ENCODE results near the gene FLNB.

FLNB gene

DNA sequence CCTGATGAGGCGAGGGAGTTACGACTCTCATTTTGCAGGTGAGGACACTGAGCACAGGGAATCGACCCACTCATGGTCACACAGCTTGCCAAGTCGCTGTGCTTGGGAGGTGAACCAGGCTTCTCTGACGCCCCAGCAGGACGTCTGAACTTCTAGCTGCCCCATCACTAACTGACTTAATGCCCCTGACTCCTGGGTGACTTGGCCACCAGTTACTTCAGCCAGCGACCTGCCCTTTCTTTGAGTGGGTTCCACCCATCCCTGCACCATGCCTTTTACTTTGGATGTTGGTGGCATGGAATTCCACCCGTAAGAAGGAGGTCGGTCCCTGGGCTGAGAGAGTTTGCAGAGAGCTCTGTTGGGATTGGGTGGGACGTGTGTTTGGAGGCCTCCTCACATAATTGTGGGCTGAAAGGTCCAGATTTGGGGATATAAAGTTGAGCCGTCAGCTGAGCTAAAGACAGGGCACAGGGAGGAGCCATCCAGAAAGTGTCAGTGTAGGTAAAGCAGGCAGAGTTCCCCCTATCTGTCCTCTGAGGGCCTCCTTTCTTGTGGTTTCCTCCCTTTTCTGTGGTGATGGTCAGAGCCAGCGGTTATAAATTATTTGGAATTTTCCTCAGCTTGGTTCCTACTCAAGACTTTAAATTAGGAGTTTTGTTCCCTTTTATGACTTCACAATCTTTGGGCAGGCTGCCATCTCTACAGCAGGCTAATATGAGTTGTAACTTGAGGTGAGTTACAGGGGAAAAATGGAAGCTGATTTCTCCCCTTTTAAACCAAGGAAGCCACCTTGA is 55.0 kb downstream of the FLNB start:
- peaks cover under 1 to 3% of the 10 kb centered on the region in 2 experiments for H3K4me1 ChIP-seq (ENCODE audit: control insufficient read depth in 1 of 2, insufficient read depth in 1 of 2, low read depth in 1 of 2, low read length in 1 of 2)
- H3K9me3 ChIP-seq, result no peaks in the 10 kb centered on the region
- no peak overlapping the region for H3K4me3 ChIP-seq (ENCODE audit: low read depth in 1 of 2, low read length in 1 of 2)
- no peaks in the 10 kb centered on the region for H3K27me3 ChIP-seq
- TF ChIP-seq, protein P1, sequence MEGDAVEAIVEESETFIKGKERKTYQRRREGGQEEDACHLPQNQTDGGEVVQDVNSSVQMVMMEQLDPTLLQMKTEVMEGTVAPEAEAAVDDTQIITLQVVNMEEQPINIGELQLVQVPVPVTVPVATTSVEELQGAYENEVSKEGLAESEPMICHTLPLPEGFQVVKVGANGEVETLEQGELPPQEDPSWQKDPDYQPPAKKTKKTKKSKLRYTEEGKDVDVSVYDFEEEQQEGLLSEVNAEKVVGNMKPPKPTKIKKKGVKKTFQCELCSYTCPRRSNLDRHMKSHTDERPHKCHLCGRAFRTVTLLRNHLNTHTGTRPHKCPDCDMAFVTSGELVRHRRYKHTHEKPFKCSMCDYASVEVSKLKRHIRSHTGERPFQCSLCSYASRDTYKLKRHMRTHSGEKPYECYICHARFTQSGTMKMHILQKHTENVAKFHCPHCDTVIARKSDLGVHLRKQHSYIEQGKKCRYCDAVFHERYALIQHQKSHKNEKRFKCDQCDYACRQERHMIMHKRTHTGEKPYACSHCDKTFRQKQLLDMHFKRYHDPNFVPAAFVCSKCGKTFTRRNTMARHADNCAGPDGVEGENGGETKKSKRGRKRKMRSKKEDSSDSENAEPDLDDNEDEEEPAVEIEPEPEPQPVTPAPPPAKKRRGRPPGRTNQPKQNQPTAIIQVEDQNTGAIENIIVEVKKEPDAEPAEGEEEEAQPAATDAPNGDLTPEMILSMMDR (IDR thresholded peaks at IDR 0.05), result no peak
- no peak overlapping the region for H3K27ac ChIP-seq
- no peaks in the 10 kb centered on the region for H3K36me3 ChIP-seq

DNA sequence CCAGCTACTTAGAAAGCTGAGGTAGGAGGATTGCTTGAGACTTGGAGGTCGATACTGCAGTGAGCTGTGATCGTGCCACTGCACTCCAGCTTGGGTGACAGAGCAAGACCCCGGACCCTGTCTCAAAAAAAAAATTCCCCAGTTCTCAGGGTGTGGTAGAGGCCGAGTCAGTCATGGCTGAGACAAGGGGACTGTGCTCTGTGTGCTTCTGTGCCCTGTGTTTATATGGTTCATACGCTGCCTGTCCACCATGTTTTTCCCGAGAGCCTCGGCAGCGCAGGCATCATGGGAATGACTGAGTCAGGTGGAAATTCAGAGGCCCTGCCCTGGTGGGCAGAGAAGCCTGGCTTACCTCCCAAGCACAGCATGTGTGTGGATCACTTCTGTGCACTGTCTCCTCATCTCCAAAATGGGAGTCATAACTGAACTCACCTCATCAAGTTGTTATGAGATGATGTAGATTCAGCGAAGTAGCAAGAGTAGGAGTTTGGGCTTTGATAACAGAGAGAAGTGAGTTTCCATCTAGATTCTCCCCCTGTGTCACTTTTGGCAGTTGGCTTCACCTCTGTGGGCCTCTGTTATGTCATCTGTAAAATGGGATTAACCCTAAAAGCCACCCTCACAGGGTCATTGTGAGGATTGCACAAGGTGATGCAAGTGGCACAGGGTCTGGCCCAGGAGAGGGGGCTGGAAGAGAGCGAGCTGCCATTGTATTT is 56.9 kb downstream of the FLNB start:
- Histone ChIP-seq H3K36me3 (no peaks in the 10 kb centered on the region), H3K4me3 (ENCODE audit: low read depth in 1 of 2, low read length in 1 of 2) (no peak overlapping the region), H3K27ac (no peak overlapping the region), H3K4me1 (ENCODE audit: control insufficient read depth in 1 of 2, insufficient read depth in 1 of 2, low read depth in 1 of 2, low read length in 1 of 2) (no peaks in the 10 kb centered on the region), H3K27me3 (no peaks in the 10 kb centered on the region), H3K9me3 (no peaks in the 10 kb centered on the region)
- TF ChIP-seq, protein P1 (IDR thresholded peaks at IDR 0.05), result no peak

DNA sequence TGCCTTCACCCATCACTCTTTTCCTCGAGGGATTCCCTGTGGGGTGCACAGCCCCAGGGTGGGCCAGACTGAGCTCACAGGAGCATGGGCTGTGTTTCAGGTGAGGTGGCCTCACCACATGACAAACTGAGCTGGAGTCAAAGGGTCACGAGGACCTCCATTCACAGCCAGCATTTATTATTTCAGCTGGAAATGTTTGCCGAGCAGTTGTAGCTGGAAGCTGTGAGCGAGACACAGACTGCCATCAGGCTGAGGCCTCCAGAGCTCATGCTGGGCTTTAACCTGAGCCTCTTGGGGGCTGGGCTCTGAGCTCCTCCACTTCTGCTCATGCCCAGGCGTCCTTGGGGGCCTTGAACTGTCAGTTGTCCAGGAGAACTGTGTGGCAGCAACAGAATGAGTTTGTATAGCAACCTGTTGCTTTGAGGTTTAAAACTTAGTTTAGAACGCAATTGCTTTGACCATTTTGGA is 57.5 kb downstream of the FLNB start:
- H3K9me3 ChIP-seq, result no peaks in the 10 kb centered on the region
- no peaks in the 10 kb centered on the region for H3K27me3 ChIP-seq
- no peaks in the 10 kb centered on the region for H3K4me1 ChIP-seq (ENCODE audit: control insufficient read depth in 1 of 2, insufficient read depth in 1 of 2, low read depth in 1 of 2, low read length in 1 of 2)
- no peaks in the 10 kb centered on the region for H3K36me3 ChIP-seq
- H3K27ac ChIP-seq, result no peak overlapping the region
- TF ChIP-seq, protein P1 (IDR thresholded peaks at IDR 0.05), result no peak
- H3K4me3 ChIP-seq (ENCODE audit: low read depth in 1 of 2, low read length in 1 of 2), result no peak overlapping the region

DNA sequence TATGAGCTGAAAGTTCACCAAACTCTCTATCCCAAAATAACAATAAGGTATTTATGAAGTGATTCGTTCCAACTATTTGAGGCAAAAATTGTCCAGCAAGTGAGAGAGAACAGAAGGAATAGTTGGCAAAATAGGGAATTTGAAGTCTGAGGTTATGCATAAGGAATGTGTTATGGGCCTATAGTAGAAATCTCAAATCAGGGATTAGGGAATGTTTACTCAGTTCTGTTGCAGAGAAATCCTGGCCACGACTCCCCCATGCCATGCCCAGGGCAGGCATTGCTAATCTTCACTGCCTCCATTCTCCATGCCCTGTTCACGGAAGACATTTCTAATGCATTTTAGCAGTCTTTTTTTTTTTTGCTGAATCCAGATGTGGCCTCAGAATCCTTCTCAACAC is 58.6 kb downstream of the FLNB start:
- Histone ChIP-seq H3K36me3 (no peaks in the 10 kb centered on the region), H3K4me1 (ENCODE audit: control insufficient read depth in 1 of 2, insufficient read depth in 1 of 2, low read depth in 1 of 2, low read length in 1 of 2) (no peaks in the 10 kb centered on the region), H3K27me3 (no peaks in the 10 kb centered on the region), H3K27ac (no peak overlapping the region), H3K4me3 (ENCODE audit: low read depth in 1 of 2, low read length in 1 of 2) (no peak overlapping the region), H3K9me3 (no peaks in the 10 kb centered on the region)
- TF ChIP-seq, protein P1 (IDR thresholded peaks at IDR 0.05), result no peak

DNA sequence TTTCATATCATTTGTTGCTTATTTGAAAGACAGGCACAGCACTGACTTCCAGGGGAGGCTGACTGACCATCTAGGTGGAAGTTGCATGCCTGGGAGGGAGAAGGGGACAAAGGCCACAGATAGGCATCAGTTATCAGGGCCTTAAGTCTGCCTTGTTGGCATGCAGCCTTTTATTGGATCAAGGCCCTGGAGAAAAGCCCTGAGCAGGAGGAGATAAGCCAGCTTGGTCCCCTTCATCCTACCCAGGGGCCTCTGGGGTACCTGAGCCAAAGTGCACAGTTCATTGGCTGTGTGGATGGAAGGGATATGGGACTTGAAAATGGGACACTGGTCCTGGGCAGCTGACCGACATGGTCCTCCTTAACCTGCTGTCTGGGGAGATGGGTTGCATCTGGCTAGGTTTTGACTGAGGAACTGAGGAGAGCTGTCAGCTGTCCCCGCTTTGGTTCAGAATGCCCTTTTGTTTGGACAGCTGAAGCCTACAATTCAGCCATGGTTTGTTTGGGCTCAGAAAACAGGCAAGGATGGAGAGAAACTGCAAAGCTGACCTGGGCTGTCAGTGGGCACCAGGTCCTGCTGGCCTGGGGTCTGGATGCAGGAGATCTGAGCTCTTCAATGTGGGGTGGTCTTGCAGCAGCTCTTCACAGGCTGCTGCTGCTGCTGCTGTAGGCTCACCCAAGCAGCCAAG is 60.0 kb downstream of the FLNB start:
- H3K36me3 ChIP-seq, result no peaks in the 10 kb centered on the region
- no peaks in the 10 kb centered on the region for H3K9me3 ChIP-seq
- TF ChIP-seq, protein P1 (IDR thresholded peaks at IDR 0.05), result no peak
- H3K27me3 ChIP-seq, result no peaks in the 10 kb centered on the region
- H3K4me3 ChIP-seq (ENCODE audit: low read depth in 1 of 2, low read length in 1 of 2), result no peak overlapping the region
- H3K27ac ChIP-seq, result no peak overlapping the region
- H3K4me1 ChIP-seq (ENCODE audit: control insufficient read depth in 1 of 2, insufficient read depth in 1 of 2, low read depth in 1 of 2, low read length in 1 of 2), result no peaks in the 10 kb centered on the region
